ACC112 (cell line): ENCODE data around the gene SPI1.
A peak's percentile ranks its signal among the peaks of the same experiment; 100 is the strongest.

Source experiments
- H2AFZ ChIP-seq: fragments of 200-600 bp; sonication (generic); one replicate; pipeline ENCODE4 v1.6.0; 2017; ENCODE audit warnings: antibody characterized with exemption, low read length; ENCODE audit not compliant: unreplicated experiment
- H3K27ac ChIP-seq: fragments of 200-600 bp; sonication (generic); 2 replicates; pipeline ENCODE4 v1.5.1; 2014; ENCODE audit warnings: low read depth, mild to moderate bottlenecking, antibody characterized with exemption, low read length, moderate library complexity
- H3K27me3 ChIP-seq: fragments of 200-600 bp; sonication (generic); 2 replicates; pipeline ENCODE4 v1.6.1; 2014; ENCODE audit warnings: mild to moderate bottlenecking, antibody characterized with exemption, low read length, moderate library complexity, mixed read lengths; ENCODE audit not compliant: insufficient read depth
- H3K36me3 ChIP-seq: fragments of 200-600 bp; sonication (generic); 2 replicates; pipeline ENCODE4 v1.6.1; 2016; ENCODE audit warnings: mild to moderate bottlenecking, antibody characterized with exemption, low read length, moderate library complexity, mixed read lengths; ENCODE audit not compliant: insufficient read depth
- H3K4me1 ChIP-seq: fragments of 200-600 bp; sonication (generic); one replicate; pipeline ENCODE4 v1.6.1; 2016; ENCODE audit warnings: low read length, mixed read lengths; ENCODE audit not compliant: insufficient read depth, unreplicated experiment, control insufficient read depth
- H3K4me3 ChIP-seq: fragments of 200-600 bp; sonication (generic); 2 replicates; pipeline ENCODE4 v1.5.1; 2014; ENCODE audit warnings: mild to moderate bottlenecking, low read depth, low read length
- H3K79me2 ChIP-seq: fragments of 200-600 bp; sonication (generic); one replicate; pipeline ENCODE4 v1.6.0; 2016; ENCODE audit warnings: low read length; ENCODE audit not compliant: control insufficient read depth, unreplicated experiment, insufficient read depth

The SPI1 gene

GRCh38 chr11:47379317-47379716 is 970 bp upstream of the SPI1 start:
- Histone ChIP-seq H3K79me2 (no peaks in the 10 kb centered on the region), H2AFZ (no peak overlapping the region), H3K27ac (no peak overlapping the region), H3K36me3 (no peaks in the 10 kb centered on the region), H3K4me3 (no peak overlapping the region), H3K27me3 (no peaks in the 10 kb centered on the region), H3K4me1 (peaks cover 5% of the 10 kb centered on the region)

DNA sequence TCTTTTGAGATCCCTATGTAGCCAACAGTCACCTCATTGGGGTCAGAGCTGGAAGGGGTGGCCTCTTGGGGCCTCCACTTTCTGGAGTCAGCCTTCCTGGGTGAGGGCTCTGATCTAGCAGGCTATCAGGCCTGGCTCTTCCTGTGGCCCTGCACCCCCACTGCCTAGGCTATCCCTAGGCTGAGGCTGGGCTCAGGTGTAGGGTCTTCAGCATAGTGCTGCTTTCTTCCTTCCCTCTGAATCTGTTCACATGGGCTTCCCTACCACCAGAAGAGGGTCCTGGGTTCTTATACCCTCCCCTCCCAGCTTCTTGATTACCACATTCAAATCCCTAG is 456 bp upstream of the SPI1 start:
- H2AFZ ChIP-seq, result no peak overlapping the region
- H3K4me1 ChIP-seq, result peaks cover 9% of the 10 kb centered on the region
- no peaks in the 10 kb centered on the region for H3K36me3 ChIP-seq
- no peak overlapping the region for H3K4me3 ChIP-seq
- no peaks in the 10 kb centered on the region for H3K79me2 ChIP-seq
- H3K27me3 ChIP-seq, result no peaks in the 10 kb centered on the region
- H3K27ac ChIP-seq, result no peak overlapping the region

DNA sequence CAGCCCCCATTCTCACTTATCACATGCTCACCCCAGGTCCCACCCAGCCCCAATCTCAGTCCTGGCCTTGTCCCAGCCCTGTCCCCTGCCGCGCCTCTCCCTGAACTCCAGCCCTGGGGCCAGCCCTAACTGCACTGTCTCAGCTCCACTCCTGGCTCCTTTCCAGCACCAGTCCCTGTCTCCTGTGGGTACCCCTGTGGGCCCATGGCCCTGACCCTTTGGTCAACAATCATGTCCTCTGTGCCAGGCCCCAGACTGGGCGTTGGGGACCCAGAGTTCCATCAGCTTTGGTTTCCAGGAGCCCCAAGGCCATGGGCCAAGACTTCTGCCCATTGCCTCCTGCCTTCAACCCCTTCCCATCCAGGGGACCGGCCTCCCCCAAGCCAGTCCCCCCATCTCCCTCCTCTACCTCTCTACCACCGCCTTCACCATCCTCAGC is 757 bp downstream of the SPI1 start:
- Histone ChIP-seq H3K27me3 (no peaks in the 10 kb centered on the region), H3K4me3 (no peak overlapping the region), H2AFZ (no peak overlapping the region), H3K4me1 (peaks cover 9% of the 10 kb centered on the region), H3K27ac (no peak overlapping the region), H3K36me3 (no peaks in the 10 kb centered on the region), H3K79me2 (no peaks in the 10 kb centered on the region)

DNA sequence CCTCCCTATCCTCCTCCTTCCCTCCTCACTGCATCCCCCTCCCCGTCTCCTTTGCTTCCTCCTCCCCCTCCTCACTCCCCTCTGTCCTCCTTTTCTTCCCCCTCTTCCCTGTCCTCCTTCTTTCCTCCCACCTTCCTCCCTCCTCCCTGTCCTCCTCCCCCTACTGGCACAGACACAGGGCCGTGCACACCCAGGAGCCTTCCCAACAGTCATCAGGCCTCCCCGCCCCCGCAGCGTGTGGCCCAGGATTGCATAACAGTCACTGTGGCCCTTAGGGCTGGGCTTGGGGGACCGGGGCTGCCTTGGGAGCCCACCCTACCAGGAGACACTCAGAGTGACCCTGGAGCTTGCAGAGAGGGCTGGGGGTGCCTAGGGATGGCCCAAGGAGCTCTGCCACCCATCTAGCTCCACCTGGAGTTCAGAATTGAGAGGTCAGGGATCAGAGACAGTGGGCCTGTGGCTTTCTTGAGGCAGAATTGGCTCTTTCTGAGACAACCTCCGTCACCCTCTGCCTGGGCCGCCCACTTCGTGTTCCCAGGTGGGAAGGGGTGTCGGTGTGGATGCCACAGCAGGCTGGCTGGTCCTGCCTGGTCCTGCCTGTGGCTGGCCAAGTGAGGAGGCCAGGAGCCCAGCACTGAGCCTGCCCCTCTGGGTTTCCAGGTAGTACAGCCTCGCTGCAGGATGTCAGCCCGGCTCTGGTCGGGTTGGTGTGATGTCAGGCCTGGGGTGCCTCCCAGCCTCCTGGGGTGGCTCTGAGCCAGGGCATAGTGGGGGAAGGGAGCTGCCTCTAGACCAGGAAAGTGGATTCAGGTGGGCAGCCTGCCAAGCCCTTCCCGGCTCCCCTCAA is 1.6 kb downstream of the SPI1 start:
- H3K4me3 ChIP-seq, result no peak overlapping the region

DNA sequence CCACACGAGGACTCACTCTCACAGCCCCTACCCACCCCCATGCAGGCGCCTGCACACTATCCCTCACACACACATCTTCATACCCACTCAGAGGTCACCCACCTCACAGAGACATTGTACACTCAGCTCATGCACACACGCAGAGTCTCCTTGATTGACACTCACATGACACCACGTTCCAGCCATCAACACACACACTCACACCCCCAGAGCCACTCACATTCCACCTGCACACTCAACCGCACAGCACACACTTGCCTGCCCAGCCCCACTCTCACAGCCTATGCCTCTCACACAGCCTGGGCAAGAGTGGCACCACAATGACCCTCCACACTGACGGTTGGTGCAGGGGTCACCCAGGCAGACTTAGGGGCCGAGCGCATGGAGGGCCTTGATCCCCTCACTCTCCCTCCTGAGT is 2.2 kb downstream of the SPI1 start:
- H2AFZ ChIP-seq, result no peak overlapping the region
- no peaks in the 10 kb centered on the region for H3K36me3 ChIP-seq
- H3K4me3 ChIP-seq, result no peak overlapping the region
- no peaks in the 10 kb centered on the region for H3K27me3 ChIP-seq
- H3K4me1 ChIP-seq, result peaks cover 9% of the 10 kb centered on the region
- H3K27ac ChIP-seq, result no peak overlapping the region
- no peaks in the 10 kb centered on the region for H3K79me2 ChIP-seq

More for the DNA sequence above, 1.6 kb downstream of the SPI1 start:
- no peak overlapping the region for H3K27ac ChIP-seq
- no peak overlapping the region for H2AFZ ChIP-seq
- peaks cover 9% of the 10 kb centered on the region for H3K4me1 ChIP-seq
- H3K27me3 ChIP-seq, result no peaks in the 10 kb centered on the region
- no peaks in the 10 kb centered on the region for H3K36me3 ChIP-seq
- no peaks in the 10 kb centered on the region for H3K79me2 ChIP-seq

GRCh38 chr11:47375546-47376085 is 2.7 kb downstream of the SPI1 start:
- Histone ChIP-seq H3K79me2 (no peaks in the 10 kb centered on the region), H3K36me3 (no peaks in the 10 kb centered on the region), H3K4me1 (peaks cover 9% of the 10 kb centered on the region), H3K4me3 (no peak overlapping the region), H3K27me3 (no peaks in the 10 kb centered on the region), H3K27ac (no peak overlapping the region), H2AFZ (no peak overlapping the region)

GRCh38 chr11:47375020-47375419 is 3.3 kb downstream of the SPI1 start:
- Histone ChIP-seq H2AFZ (no peak overlapping the region), H3K27ac (no peak overlapping the region), H3K27me3 (no peaks in the 10 kb centered on the region), H3K4me3 (no peak overlapping the region), H3K4me1 (peaks cover 9% of the 10 kb centered on the region), H3K36me3 (no peaks in the 10 kb centered on the region), H3K79me2 (no peaks in the 10 kb centered on the region)

- Histone ChIP-seq H3K79me2 (no peaks in the 10 kb centered on the region), H3K27ac (no peak overlapping the region), H3K36me3 (no peaks in the 10 kb centered on the region), H3K4me3 (no peak overlapping the region), H3K4me1 (peaks cover 9% of the 10 kb centered on the region), H2AFZ (no peak overlapping the region), H3K27me3 (no peaks in the 10 kb centered on the region)
Measured at GRCh38 chr11:47374720-47375019, 3.7 kb downstream of the SPI1 start.

GRCh38 chr11:47373876-47374719 is 4.2 kb downstream of the SPI1 start:
- H3K36me3 ChIP-seq, result no peaks in the 10 kb centered on the region
- H3K4me1 ChIP-seq, result peaks cover 9% of the 10 kb centered on the region
- H3K79me2 ChIP-seq, result no peaks in the 10 kb centered on the region
- no peak overlapping the region for H3K4me3 ChIP-seq
- no peaks in the 10 kb centered on the region for H3K27me3 ChIP-seq
- peak overlapping the region; percentile 28 for H2AFZ ChIP-seq
- no peak overlapping the region for H3K27ac ChIP-seq

DNA sequence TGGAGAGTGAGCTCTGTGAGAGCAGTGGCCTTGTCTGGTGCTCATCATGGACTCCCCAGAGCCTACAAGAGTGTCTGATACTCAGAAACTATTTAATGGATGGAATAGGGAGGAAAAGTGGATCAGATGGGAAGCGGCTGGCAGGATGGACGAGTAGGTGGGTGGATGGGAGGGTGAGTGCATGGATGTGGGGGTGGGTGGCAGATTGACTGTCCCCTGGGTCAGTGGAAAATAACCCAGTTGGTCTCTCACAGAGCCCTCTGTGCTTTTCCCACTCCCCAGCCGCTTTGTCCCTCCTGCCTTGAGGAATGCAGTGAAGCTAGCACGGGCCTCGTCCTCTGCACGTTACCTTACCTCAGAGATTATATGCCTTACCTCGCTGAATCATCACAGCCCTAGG is 5.9 kb downstream of the SPI1 start:
- no peak overlapping the region for H3K4me3 ChIP-seq
- H2AFZ ChIP-seq, result no peak overlapping the region
- H3K4me1 ChIP-seq, result peaks cover 9% of the 10 kb centered on the region
- no peaks in the 10 kb centered on the region for H3K27me3 ChIP-seq
- H3K79me2 ChIP-seq, result no peaks in the 10 kb centered on the region
- no peaks in the 10 kb centered on the region for H3K36me3 ChIP-seq
- no peak overlapping the region for H3K27ac ChIP-seq
